ENCODE data around the gene TXNRD3.

Gene TXNRD3

GRCh38 chr3:126580746-126581145, 74.2 kb downstream of the TXNRD3 start:
- no peak for DNase-seq

- DNase-seq: no peak
Observed at GRCh38 chr3:126578702-126579101, 76.2 kb downstream of the TXNRD3 start.

GRCh38 chr3:126577261-126577660, 77.7 kb downstream of the TXNRD3 start:
- DNase-seq: no peak

- DNase-seq: no peak
Observed at GRCh38 chr3:126573492-126574117, 81.3 kb downstream of the TXNRD3 start.

- no peak for DNase-seq
Observed at GRCh38 chr3:126571078-126571477, 83.8 kb downstream of the TXNRD3 start.

- DNase-seq: no peak
Observed at GRCh38 chr3:126570103-126570541, 84.8 kb downstream of the TXNRD3 start.

GRCh38 chr3:126569390-126569975, 85.4 kb downstream of the TXNRD3 start:
- DNase-seq: no peak

GRCh38 chr3:126568776-126569342, 86.1 kb downstream of the TXNRD3 start:
- no peak for DNase-seq

- no peak for DNase-seq
Observed at GRCh38 chr3:126567696-126568438, 87.1 kb downstream of the TXNRD3 start.

GRCh38 chr3:126562737-126563276, 92.1 kb downstream of the TXNRD3 start:
- no peak for DNase-seq

- DNase-seq: no peak
Observed at GRCh38 chr3:126558336-126559071, 96.4 kb downstream of the TXNRD3 start, which contains the start of gene C3orf22. C3orf22 (minus strand) TSS chr3:126558932; CDS start chr3:126553390, 5,542 bp downstream.

- DNase-seq: no peak
Observed at GRCh38 chr3:126557761-126558160, 97.2 kb downstream of the TXNRD3 start.

GRCh38 chr3:126557415-126557745, 97.5 kb downstream of the TXNRD3 start:
- no peak for DNase-seq

Data from NCI-H2171 (cell line).